ENCODE results near the gene DNMT1.

GRCh38 chr19:10096615-10096963 lies 98.2 kb downstream of the DNMT1 start:
- TF ChIP-seq CTCF (IDR thresholded peaks at IDR 0.05), result no peak
- no peak for TF ChIP-seq POLR2A (IDR thresholded peaks at IDR 0.05)

Data from transverse colon (tissue), 3 donors.